Measurements from ENCODE around the gene SFXN3. TPM values are rescaled to one million over a fixed set of nuclear protein-coding genes. Genes with fewer than 3 reads are reported as not detected.

Gene SFXN3
- total and polyA plus RNA-seq, 2 of the 13 experiments (the other 11 are each of a cell fraction or from before 2014, with no cell fraction given) = 16.8 to 71.5 TPM

DNA sequence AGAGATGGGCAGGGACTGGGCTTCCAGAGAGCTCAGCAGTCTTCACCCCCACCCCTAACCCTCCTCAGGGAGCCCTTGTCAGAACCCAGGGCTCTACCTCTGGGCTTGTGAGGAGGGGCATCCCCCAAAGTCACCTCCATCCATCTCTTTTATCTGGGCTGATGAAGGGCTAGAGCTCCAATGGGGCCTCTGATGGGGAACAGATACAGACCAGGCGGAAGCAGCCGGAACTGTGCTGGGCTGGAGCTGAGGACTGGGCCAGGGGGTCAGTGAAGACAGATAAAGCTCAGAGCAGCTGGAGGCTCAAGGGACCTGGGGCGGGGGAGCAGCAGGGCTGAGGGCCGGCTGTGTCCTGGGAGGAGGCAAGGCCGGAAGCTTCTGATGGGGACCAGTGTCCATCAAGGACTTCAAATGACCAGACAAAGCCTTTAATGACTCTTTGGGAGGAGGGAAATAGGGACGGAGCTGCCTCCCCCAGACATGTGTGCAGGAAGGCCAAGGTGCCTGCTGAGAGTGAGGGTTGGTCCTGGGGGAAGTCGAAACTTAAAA is 40.9 kb downstream of the SFXN3 start:
- peaks cover 13 to 49% of the 10 kb centered on the region in 2 experiments; a peak in 4 of 5 replicates for H3K27me3 ChIP-seq (ENCODE audit: control insufficient read depth in 1 of 2, insufficient read depth in 2 of 2, low read length in 2 of 2)
- in situ Hi-C loops (cut with HindIII; ENCODE audit: extremely low pct_ligation_motif_present, low pct_unique_long_range_greater_than_20kb) (no loop called here), intact Hi-C loops (cut with micrococcal nuclease; ENCODE audit: unreplicated experiment) (no loop called here)
- CTCF ChIA-PET (ENCODE audit: low intra/inter-chr PET ratio, low total read pairs) = no interaction called here
- H2AFZ ChIP-seq (ENCODE audit: low read length) = no peak overlapping the region
- WGBS (ENCODE audit: low lambda C conversion rate) = 42% methylated on average over 7 of the region's 7 CpGs
- no peaks in the 10 kb centered on the region for H3K4me1 ChIP-seq (ENCODE audit: insufficient read depth, low read length)
- POLR2A ChIA-PET = no interaction called here
- no peak for TF ChIP-seq ATRX (CRISPR knock-in tag; IDR thresholded peaks at IDR 0.05; ENCODE audit: borderline replicate concordance)
- TF ChIP-seq FOXK1 (CRISPR knock-in tag; IDR thresholded peaks at IDR 0.05; ENCODE audit: borderline replicate concordance, low read depth) = no peak
- no peak for TF ChIP-seq MEIS2 (CRISPR knock-in tag; IDR thresholded peaks at IDR 0.05)
- no peak overlapping the region for H3K4me3 ChIP-seq (replicated peaks in 1 of 3; ENCODE audit: insufficient read depth in 1 of 3, low read depth in 2 of 3, low read length in 3 of 3)
- H3K27ac ChIP-seq (ENCODE audit: extremely low read length, insufficient read depth, low read length) = no peak overlapping the region
- H3K4me2 ChIP-seq (ENCODE audit: low read depth, low read length) = no peak overlapping the region
- no peaks in the 10 kb centered on the region for H3K79me2 ChIP-seq (ENCODE audit: insufficient read depth, low read length)
- BruUV-seq (replicated peaks) = no TSS peak
- H4K20me1 ChIP-seq (ENCODE audit: insufficient read depth, low read length) = no peaks in the 10 kb centered on the region
- no peak for FAIRE-seq
- H3K9ac ChIP-seq (ENCODE audit: insufficient read depth, low read depth, low read length) = no peak overlapping the region
- no peak for ATAC-seq
- no peaks in the 10 kb centered on the region for H3K36me3 ChIP-seq (replicated peaks in 1 of 2; ENCODE audit: control insufficient read depth in 1 of 2, insufficient read depth in 2 of 2, low read length in 2 of 2)
- H3K9me3 ChIP-seq (ENCODE audit: low read length) = no peaks in the 10 kb centered on the region
- no peak for DNase-seq (ENCODE audit: low spot score)

DNA sequence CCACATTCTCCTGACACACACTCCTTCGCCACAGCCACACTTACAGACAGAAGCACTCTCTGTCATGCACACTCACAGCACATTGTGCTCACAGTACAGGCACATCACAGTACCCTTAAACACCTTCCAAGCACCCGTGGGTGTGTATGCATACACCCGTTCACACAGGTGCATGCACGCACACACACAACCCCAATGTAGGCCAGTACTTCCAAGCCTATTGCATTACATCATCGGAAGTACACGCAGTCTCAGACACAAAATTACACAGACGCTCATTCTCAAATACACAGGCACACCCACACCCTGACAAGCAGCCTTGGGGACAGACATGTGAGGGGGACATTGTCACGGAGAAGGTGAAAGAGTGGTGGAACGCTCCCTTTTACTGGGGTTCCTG is 41.9 kb downstream of the SFXN3 start:
- Histone ChIP-seq H3K36me3 (replicated peaks in 1 of 2; ENCODE audit: control insufficient read depth in 1 of 2, insufficient read depth in 2 of 2, low read length in 2 of 2) (no peaks in the 10 kb centered on the region), H3K4me2 (ENCODE audit: low read depth, low read length) (no peak overlapping the region), H3K9me3 (ENCODE audit: low read length) (no peaks in the 10 kb centered on the region), H3K4me3 (replicated peaks in 1 of 3; ENCODE audit: insufficient read depth in 1 of 3, low read depth in 2 of 3, low read length in 3 of 3) (no peak overlapping the region), H3K27ac (ENCODE audit: extremely low read length, insufficient read depth, low read length) (no peak overlapping the region), H3K27me3 (ENCODE audit: control insufficient read depth in 1 of 2, insufficient read depth in 2 of 2, low read length in 2 of 2) (peaks cover 13 to 49% of the 10 kb centered on the region in 2 experiments; a peak in 4 of 5 replicates), H3K79me2 (ENCODE audit: insufficient read depth, low read length) (no peaks in the 10 kb centered on the region), H3K9ac (ENCODE audit: insufficient read depth, low read depth, low read length) (no peak overlapping the region), H4K20me1 (ENCODE audit: insufficient read depth, low read length) (no peaks in the 10 kb centered on the region), H2AFZ (ENCODE audit: low read length) (no peak overlapping the region), H3K4me1 (ENCODE audit: insufficient read depth, low read length) (no peaks in the 10 kb centered on the region)
- in situ Hi-C loops (cut with HindIII; ENCODE audit: extremely low pct_ligation_motif_present, low pct_unique_long_range_greater_than_20kb) = no loop called here
- BruUV-seq (replicated peaks) = no TSS peak
- ChIA-PET CTCF (ENCODE audit: low intra/inter-chr PET ratio, low total read pairs) (no interaction called here), POLR2A (no interaction called here)
- DNase-seq (ENCODE audit: low spot score) (no peak), FAIRE-seq (no peak), ATAC-seq (no peak)
- 45% methylated on average over 9 of the region's 9 CpGs for WGBS (ENCODE audit: low lambda C conversion rate)
- intact Hi-C loops (cut with micrococcal nuclease; ENCODE audit: unreplicated experiment) = no loop called here
- peak; percentile 87 for TF ChIP-seq ATF7 (IDR thresholded peaks at IDR 0.05)
- no peak for TF ChIP-seq ATF7 (CRISPR knock-in tag; IDR thresholded peaks at IDR 0.05)
- TF ChIP-seq ZNF225 (CRISPR knock-in tag; IDR thresholded peaks at IDR 0.05) = no peak
